ENCODE measurements around the gene FOLH1. TPM values are rescaled to one million over a fixed set of nuclear protein-coding genes. Genes with fewer than 3 reads are reported as not detected.
"Not testable (repeated sequence)": the region's sequence is repeated elsewhere in the genome, so short reads cannot be mapped to it uniquely, and the experiment has no call there.

Gene FOLH1
- polyA plus RNA-seq, 3 donors: not detected

GRCh38 chr11:49231725-49232124 lies 23.3 kb upstream of the FOLH1 start:
- H3K36me3 Mint-ChIP-seq; H3K27ac Mint-ChIP-seq; H4K20me1 ChIP-seq (ENCODE audit: insufficient read depth, low read length); H3K4me1 ChIP-seq (ENCODE audit: control insufficient read depth in 1 of 2, insufficient read depth in 2 of 2, low read length in 2 of 2); H3K27me3 ChIP-seq (ENCODE audit: control insufficient read depth in 2 of 2, insufficient read depth in 2 of 2, low read length in 2 of 2); H3K4me2 ChIP-seq (replicated peaks; ENCODE audit: extremely low read depth, low read length, poor library complexity, severe bottlenecking); H3K79me2 ChIP-seq (ENCODE audit: insufficient read depth, low read length); H3K27me3 Mint-ChIP-seq (ENCODE audit: low read depth in 3 of 3); H3K36me3 ChIP-seq (replicated peaks in 1 of 2; ENCODE audit: control insufficient read depth in 1 of 2, insufficient read depth in 2 of 2, low read length in 2 of 2); H3K9ac ChIP-seq (ENCODE audit: insufficient read depth, low read length, poor library complexity, severe bottlenecking); intact Hi-C loops (cut with micrococcal nuclease); H3K27ac ChIP-seq (ENCODE audit: low read depth in 1 of 2, low read length in 2 of 2); H3K9me3 ChIP-seq (replicated peaks in 1 of 2; ENCODE audit: control insufficient read depth in 1 of 2, insufficient read depth in 1 of 2, low read length in 2 of 2); DNase-seq; H3K4me1 Mint-ChIP-seq; H3K4me3 ChIP-seq (replicated peaks in 1 of 3; ENCODE audit: low read depth in 2 of 3, low read length in 3 of 3); H2AFZ ChIP-seq (ENCODE audit: insufficient read depth, low read depth, low read length, poor library complexity, severe bottlenecking); H3K9me3 Mint-ChIP-seq; H3K4me3 Mint-ChIP-seq: not testable (repeated sequence)
- whole genome bisulfite sequencing (ENCODE audit: insufficient coverage): no CpG with 5 or more reads among the region's 3 CpGs

- H3K9me3 Mint-ChIP-seq; H3K9ac ChIP-seq (ENCODE audit: insufficient read depth, low read length, poor library complexity, severe bottlenecking); H3K4me1 Mint-ChIP-seq; H3K27ac ChIP-seq (ENCODE audit: low read depth in 1 of 2, low read length in 2 of 2); DNase-seq; H3K27ac Mint-ChIP-seq; H3K4me1 ChIP-seq (ENCODE audit: control insufficient read depth in 1 of 2, insufficient read depth in 2 of 2, low read length in 2 of 2); H3K4me3 ChIP-seq (replicated peaks in 1 of 3; ENCODE audit: low read depth in 2 of 3, low read length in 3 of 3); H3K79me2 ChIP-seq (ENCODE audit: insufficient read depth, low read length); H3K27me3 Mint-ChIP-seq (ENCODE audit: low read depth in 3 of 3); H4K20me1 ChIP-seq (ENCODE audit: insufficient read depth, low read length); H3K4me2 ChIP-seq (replicated peaks; ENCODE audit: extremely low read depth, low read length, poor library complexity, severe bottlenecking); H3K9me3 ChIP-seq (replicated peaks in 1 of 2; ENCODE audit: control insufficient read depth in 1 of 2, insufficient read depth in 1 of 2, low read length in 2 of 2); H3K36me3 Mint-ChIP-seq; intact Hi-C loops (cut with micrococcal nuclease); H2AFZ ChIP-seq (ENCODE audit: insufficient read depth, low read depth, low read length, poor library complexity, severe bottlenecking); H3K4me3 Mint-ChIP-seq; H3K36me3 ChIP-seq (replicated peaks in 1 of 2; ENCODE audit: control insufficient read depth in 1 of 2, insufficient read depth in 2 of 2, low read length in 2 of 2); H3K27me3 ChIP-seq (ENCODE audit: control insufficient read depth in 2 of 2, insufficient read depth in 2 of 2, low read length in 2 of 2): not testable (repeated sequence)
- WGBS (ENCODE audit: insufficient coverage): 82% methylated on average over 1 of the region's 1 CpG
These were observed 22.1 kb upstream of the FOLH1 start for GRCh38 chr11:49230534-49230933.

GRCh38 chr11:49230001-49230400 lies 21.6 kb upstream of the FOLH1 start:
- H2AFZ ChIP-seq (ENCODE audit: insufficient read depth, low read depth, low read length, poor library complexity, severe bottlenecking); H3K79me2 ChIP-seq (ENCODE audit: insufficient read depth, low read length); H3K4me3 Mint-ChIP-seq; H3K27me3 Mint-ChIP-seq (ENCODE audit: low read depth in 3 of 3); H3K9me3 ChIP-seq (replicated peaks in 1 of 2; ENCODE audit: control insufficient read depth in 1 of 2, insufficient read depth in 1 of 2, low read length in 2 of 2); H4K20me1 ChIP-seq (ENCODE audit: insufficient read depth, low read length); H3K27ac ChIP-seq (ENCODE audit: low read depth in 1 of 2, low read length in 2 of 2); H3K9ac ChIP-seq (ENCODE audit: insufficient read depth, low read length, poor library complexity, severe bottlenecking); H3K4me3 ChIP-seq (replicated peaks in 1 of 3; ENCODE audit: low read depth in 2 of 3, low read length in 3 of 3); H3K36me3 ChIP-seq (replicated peaks in 1 of 2; ENCODE audit: control insufficient read depth in 1 of 2, insufficient read depth in 2 of 2, low read length in 2 of 2); DNase-seq; H3K4me2 ChIP-seq (replicated peaks; ENCODE audit: extremely low read depth, low read length, poor library complexity, severe bottlenecking); H3K27ac Mint-ChIP-seq; intact Hi-C loops (cut with micrococcal nuclease); H3K9me3 Mint-ChIP-seq; H3K36me3 Mint-ChIP-seq; H3K4me1 Mint-ChIP-seq; H3K4me1 ChIP-seq (ENCODE audit: control insufficient read depth in 1 of 2, insufficient read depth in 2 of 2, low read length in 2 of 2); H3K27me3 ChIP-seq (ENCODE audit: control insufficient read depth in 2 of 2, insufficient read depth in 2 of 2, low read length in 2 of 2): not testable (repeated sequence)
- no CpG with 5 or more reads among the region's 3 CpGs for WGBS (ENCODE audit: insufficient coverage)

- H3K9me3 ChIP-seq (replicated peaks in 1 of 2; ENCODE audit: control insufficient read depth in 1 of 2, insufficient read depth in 1 of 2, low read length in 2 of 2); H3K36me3 ChIP-seq (replicated peaks in 1 of 2; ENCODE audit: control insufficient read depth in 1 of 2, insufficient read depth in 2 of 2, low read length in 2 of 2); H3K27ac ChIP-seq (ENCODE audit: low read depth in 1 of 2, low read length in 2 of 2); H3K4me3 ChIP-seq (replicated peaks in 1 of 3; ENCODE audit: low read depth in 2 of 3, low read length in 3 of 3); intact Hi-C loops (cut with micrococcal nuclease); H3K79me2 ChIP-seq (ENCODE audit: insufficient read depth, low read length); H3K9me3 Mint-ChIP-seq; H3K27me3 Mint-ChIP-seq (ENCODE audit: low read depth in 3 of 3); H3K27me3 ChIP-seq (ENCODE audit: control insufficient read depth in 2 of 2, insufficient read depth in 2 of 2, low read length in 2 of 2); H4K20me1 ChIP-seq (ENCODE audit: insufficient read depth, low read length); H3K4me1 ChIP-seq (ENCODE audit: control insufficient read depth in 1 of 2, insufficient read depth in 2 of 2, low read length in 2 of 2); H3K4me1 Mint-ChIP-seq; H3K4me3 Mint-ChIP-seq; H3K4me2 ChIP-seq (replicated peaks; ENCODE audit: extremely low read depth, low read length, poor library complexity, severe bottlenecking); H3K27ac Mint-ChIP-seq; H3K9ac ChIP-seq (ENCODE audit: insufficient read depth, low read length, poor library complexity, severe bottlenecking); H2AFZ ChIP-seq (ENCODE audit: insufficient read depth, low read depth, low read length, poor library complexity, severe bottlenecking); DNase-seq; H3K36me3 Mint-ChIP-seq: not testable (repeated sequence)
- no CpG with 5 or more reads among the region's 2 CpGs for WGBS (ENCODE audit: insufficient coverage)
These were observed 20.7 kb upstream of the FOLH1 start for GRCh38 chr11:49229136-49229535.
